HCT116 (cell line): Measurements from ENCODE around the gene DCHS2. TPM values are rescaled to one million over a fixed set of nuclear protein-coding genes. Genes with fewer than 3 reads are reported as not detected.

ENCODE experiments used
- ATAC-seq: fragments of 200-7000 bp; cut with Tn5 transposase; 2 replicates; pipeline ENCODE4 v1.9.1; 2020; ENCODE audit warnings: mild to moderate bottlenecking, moderate library complexity
- BruUV-seq: library from RNA; stranded (reverse); fragments of 400-500 nt; replicated peaks from 2 replicates; lab custom pipeline; 2021; lab: Mats Ljungman, UMichigan
- CTCF ChIA-PET: fragments of 300-600 bp; sonication (Branson Sonifier 250); formaldehyde crosslinking; loops from one replicate; lab custom pipeline; 2021; ENCODE audit warnings: antibody characterized with exemption; lab: Charles Lee
- POLR2A ChIA-PET: fragments of 300-600, 350-600 bp; sonication (Branson Sonifier 250); formaldehyde crosslinking; loops from one replicate; lab custom pipeline; 2021; ENCODE audit warnings: antibody characterized with exemption; lab: Charles Lee
- RAD21 ChIA-PET, 2 experiments: fragments of 300-600 bp; sonication (Branson Sonifier 250); formaldehyde crosslinking; loops; one replicate each; lab custom pipeline; 2023; ENCODE audit warnings: low total read pairs in 2 of 2; ENCODE audit not compliant: uncharacterized antibody in 2 of 2, unreplicated experiment in 2 of 2, low non-redundant PET in 1 of 2; lab: Charles Lee
- DNase-seq: peaks from one replicate; pipeline ENCODE4 v3.0.0-alpha.2; 2010; ENCODE audit warnings: low read depth, low spot score
- H2AFZ ChIP-seq: fragments of 200-600 bp; shearing (Covaris generic), sonication (generic); 2 replicates; pipeline ENCODE4 v1.6.1; 2017; ENCODE audit warnings: low read depth, mixed run types, mixed read lengths, antibody characterized with exemption, low read length; ENCODE audit not compliant: poor library complexity, severe bottlenecking
- H3K27ac ChIP-seq: 2 replicates; pipeline ENCODE4 v1.5.1; 2012; ENCODE audit warnings: low read depth, low read length
- H3K27me3 ChIP-seq: fragments of 200-600 bp; sonication (generic); 2 replicates; pipeline ENCODE4 v1.6.1; 2016; ENCODE audit warnings: mixed run types, low read length, mixed read lengths; ENCODE audit not compliant: insufficient read depth
- H3K36me3 ChIP-seq, 2 experiments: fragments of 200-500 bp in 1 of 2; fragments of 200-600 bp in 1 of 2; sonication (Bioruptor generic) in 1 of 2; sonication (generic) in 1 of 2; 2 replicates each; pipeline versions ENCODE4 v1.5.1 to v1.6.1; 2014 to 2016; ENCODE audit warnings: low read length in 2 of 2, inconsistent platforms in 1 of 2, mixed read lengths in 1 of 2, mixed run types in 1 of 2; ENCODE audit not compliant: insufficient read depth in 2 of 2, control insufficient read depth in 1 of 2
- H3K4me1 ChIP-seq, 2 experiments: fragments of 200-600 bp in 1 of 2; sonication (generic) in 1 of 2; 2 replicates each; pipeline versions ENCODE4 v1.5.1 to v1.6.1; 2012 to 2017; ENCODE audit warnings: low read length in 2 of 2, inconsistent platforms in 1 of 2, mild to moderate bottlenecking in 1 of 2, mixed read lengths in 1 of 2, mixed run types in 1 of 2, moderate library complexity in 1 of 2; ENCODE audit not compliant: insufficient read depth in 2 of 2, control insufficient read depth in 1 of 2
- H3K4me2 ChIP-seq: fragments of 200-600 bp; sonication (generic); 2 replicates; pipeline ENCODE4 v1.6.1; 2017; ENCODE audit warnings: mixed run types, low read length, mixed read lengths
- H3K4me3 ChIP-seq, 2 experiments: fragments of 200-600 bp in 1 of 2; sonication (generic) in 1 of 2; replicated peaks in 1 of 2; 2 replicates each; pipeline ENCODE4 v1.5.1; 2011 to 2016; ENCODE audit warnings: low read length in 2 of 2, control low read depth in 1 of 2, low read depth in 1 of 2, mild to moderate bottlenecking in 1 of 2, mixed read lengths in 1 of 2, mixed run types in 1 of 2
- H3K79me2 ChIP-seq: fragments of 200-600 bp; sonication (generic); 2 replicates; pipeline ENCODE4 v1.6.1; 2017; ENCODE audit warnings: mild to moderate bottlenecking, mixed run types, low read length, moderate library complexity, mixed read lengths; ENCODE audit not compliant: insufficient read depth
- H3K9ac ChIP-seq: fragments of 200-600 bp; sonication (generic); 2 replicates; pipeline ENCODE4 v1.6.1; 2016; ENCODE audit warnings: low read length, mixed read lengths
- H3K9me2 ChIP-seq: fragments of 200-600 bp; sonication (generic), shearing (Covaris generic); 2 replicates; pipeline ENCODE4 v1.6.1; 2017; ENCODE audit warnings: mixed run types, mild to moderate bottlenecking, moderate library complexity; ENCODE audit not compliant: insufficient read depth
- H3K9me3 ChIP-seq, 2 experiments: fragments of 200-500 bp in 1 of 2; fragments of 200-600 bp in 1 of 2; sonication (Bioruptor generic) in 1 of 2; sonication (generic) in 1 of 2; 2 replicates each; pipeline ENCODE4 v1.6.1; 2014 to 2017; ENCODE audit warnings: low read length in 2 of 2, mixed read lengths in 2 of 2, inconsistent platforms in 1 of 2, low read depth in 1 of 2, mild to moderate bottlenecking in 1 of 2, mixed run types in 1 of 2, moderate library complexity in 1 of 2; ENCODE audit not compliant: control insufficient read depth in 1 of 2, insufficient read depth in 1 of 2
- H4K20me1 ChIP-seq: fragments of 200-600 bp; sonication (generic), shearing (Covaris generic); 2 replicates; pipeline ENCODE4 v1.6.1; 2017; ENCODE audit warnings: mixed run types, mild to moderate bottlenecking, moderate library complexity; ENCODE audit not compliant: insufficient read depth
- CBX3 ChIP-seq: IDR thresholded peaks from 2 replicates; pipeline ENCODE4 v1.6.1; 2012; ENCODE audit warnings: low read depth
- CEBPB ChIP-seq: IDR thresholded peaks from 2 replicates; pipeline ENCODE4 v1.6.1; 2012; ENCODE audit warnings: low read depth
- EGR1 ChIP-seq: IDR thresholded peaks from 2 replicates; pipeline ENCODE4 v1.6.1; 2012; ENCODE audit warnings: low read depth
- ELF1 ChIP-seq: IDR thresholded peaks from 2 replicates; pipeline ENCODE4 v1.6.1; 2012; ENCODE audit warnings: low read depth, borderline replicate concordance
- EZH2phosphoT487 ChIP-seq: fragments of 200-600 bp; IDR thresholded peaks from 2 replicates; pipeline ENCODE4 v1.6.1; 2018; ENCODE audit warnings: antibody characterized with exemption, borderline replicate concordance
- FOSL1 ChIP-seq: IDR thresholded peaks from 2 replicates; pipeline ENCODE4 v1.6.1; 2012; ENCODE audit warnings: low read depth
- JUND ChIP-seq: IDR thresholded peaks from 2 replicates; pipeline ENCODE4 v1.6.1; 2012
- SIN3A ChIP-seq: IDR thresholded peaks from 2 replicates; pipeline ENCODE4 v1.6.1; 2012; ENCODE audit warnings: low read depth
- SRF ChIP-seq: IDR thresholded peaks from 2 replicates; pipeline ENCODE4 v1.6.1; 2012; ENCODE audit warnings: low read depth
- TCF7L2 ChIP-seq: IDR thresholded peaks from 2 replicates; pipeline ENCODE4 v1.7.0; 2011; ENCODE audit warnings: borderline replicate concordance, inconsistent platforms; ENCODE audit not compliant: insufficient read depth, insufficient read length; ENCODE audit errors: extremely low read depth
- ZFX ChIP-seq: fragments of 450-650 bp; IDR thresholded peaks from 2 replicates; pipeline ENCODE4 v1.6.1; 2017
- ZNF274 ChIP-seq: fragments of 200-500 bp; sonication (Bioruptor generic); IDR thresholded peaks from 2 replicates; pipeline ENCODE4 v1.6.1; 2014; ENCODE audit warnings: mild to moderate bottlenecking, low read depth, low read length, inconsistent platforms
- intact Hi-C: fragments of 100-400 bp; cut with micrococcal nuclease; formaldehyde crosslinking; loops from 2 replicates; pipeline ENCODE4 v1.10.0; 2022
- total RNA-seq: library from RNA; stranded (reverse); gene quantifications from one replicate; pipeline ENCODE4 v1.2.1, GENCODE V29; 2021; ENCODE audit not compliant: unreplicated experiment
- TF ChIP-seq, protein P1 (sequence below): IDR thresholded peaks from 2 replicates; pipeline ENCODE4 v1.6.1; 2012

The DCHS2 gene
- total RNA-seq, 1 experiment from 2014 or later = 0.05 TPM

DNA sequence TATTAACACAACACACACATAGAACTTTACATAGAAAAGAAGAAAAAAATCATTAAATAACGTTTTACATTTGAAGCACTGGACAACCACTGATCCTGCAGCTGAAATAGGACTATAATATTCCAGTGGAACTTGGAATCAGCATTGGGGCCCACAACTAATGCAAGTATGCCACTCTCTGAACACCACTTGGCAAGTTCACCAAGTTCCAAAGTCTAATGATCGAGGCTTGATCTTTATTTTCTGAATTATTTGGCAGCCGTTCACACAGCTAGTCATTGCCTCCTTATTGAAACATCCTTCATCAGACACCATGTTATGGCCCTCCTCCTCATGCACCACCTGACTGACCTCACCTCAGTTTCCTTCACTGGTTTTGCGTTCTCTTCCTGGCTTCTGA, 107.6 kb downstream of the DCHS2 start:
- Histone ChIP-seq H3K36me3 (no peaks in the 10 kb centered on the region), H3K9ac (no peak overlapping the region), H3K9me3 (no peaks in the 10 kb centered on the region), H4K20me1 (no peaks in the 10 kb centered on the region), H3K4me1 (no peaks in the 10 kb centered on the region), H3K79me2 (no peaks in the 10 kb centered on the region), H3K9me2 (no peaks in the 10 kb centered on the region), H3K4me2 (no peak overlapping the region), H2AFZ (no peak overlapping the region), H3K4me3 (no peak overlapping the region), H3K27ac (no peak overlapping the region), H3K27me3 (no peaks in the 10 kb centered on the region)
- ATAC-seq (no peak), DNase-seq (no peak)
- BruUV-seq = no TSS peak
- CTCF ChIA-PET = interaction anchor here (0.6 kb wide), 1 partner anchor 597 kb away, joined by 3 read pairs; no protein-coding TSS in a partner anchor
- no peak for TF ChIP-seq JUND
- TF ChIP-seq, protein P1, sequence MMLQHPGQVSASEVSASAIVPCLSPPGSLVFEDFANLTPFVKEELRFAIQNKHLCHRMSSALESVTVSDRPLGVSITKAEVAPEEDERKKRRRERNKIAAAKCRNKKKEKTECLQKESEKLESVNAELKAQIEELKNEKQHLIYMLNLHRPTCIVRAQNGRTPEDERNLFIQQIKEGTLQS = no peak
- no peak for TF ChIP-seq ZFX
- TF ChIP-seq TCF7L2 = no peak
- no peak for TF ChIP-seq EGR1
- no peak for TF ChIP-seq CBX3
- no peak for TF ChIP-seq SRF
- no peak for TF ChIP-seq ZNF274
- no peak for TF ChIP-seq CEBPB
- no peak for TF ChIP-seq SIN3A
- TF ChIP-seq FOSL1 = no peak
- no peak for TF ChIP-seq ELF1
- no peak for TF ChIP-seq EZH2phosphoT487
- intact Hi-C loops = no loop called here
- POLR2A ChIA-PET = no interaction called here
- RAD21 ChIA-PET = no interaction called here

DNA sequence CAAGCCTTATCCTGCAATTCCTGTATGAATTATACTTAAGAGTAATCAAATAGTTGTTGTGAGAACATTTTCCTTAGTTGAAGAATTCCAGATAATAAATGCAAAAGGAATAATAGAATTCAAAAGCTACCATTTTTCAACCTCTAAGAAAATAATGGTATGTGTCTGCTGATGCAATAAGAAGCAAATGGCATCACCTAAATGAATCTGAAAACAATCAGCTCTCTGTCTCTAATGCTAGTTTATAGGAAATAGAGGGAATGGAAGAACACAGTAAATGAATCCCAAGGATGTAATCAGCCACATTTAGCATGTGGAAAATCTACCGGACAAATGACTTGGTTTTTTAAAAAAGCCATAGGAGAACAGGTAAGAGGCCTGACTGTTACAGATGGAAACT, 115.1 kb downstream of the DCHS2 start:
- ChIA-PET RAD21 (no interaction called here), CTCF (no interaction called here)
- no TSS peak for BruUV-seq

More for the DNA sequence above, 115.1 kb downstream of the DCHS2 start:
- H4K20me1 ChIP-seq = no peaks in the 10 kb centered on the region
- TF ChIP-seq CEBPB = peak; percentile 50
- no peak for TF ChIP-seq JUND
- TF ChIP-seq TCF7L2 = no peak
- intact Hi-C loops = no loop called here
- ATAC-seq (no peak), DNase-seq (no peak)
- H3K79me2 ChIP-seq = no peaks in the 10 kb centered on the region
- no peak overlapping the region for H3K9ac ChIP-seq
- POLR2A ChIA-PET = no interaction called here
- no peaks in the 10 kb centered on the region for H3K9me3 ChIP-seq
- H3K27me3 ChIP-seq = 0 out of 2 replicates have a peak, but pooled peaks cover 3% of the 10 kb centered on the region
- no peaks in the 10 kb centered on the region for H3K36me3 ChIP-seq
- no peak overlapping the region for H2AFZ ChIP-seq
- no peak overlapping the region for H3K4me2 ChIP-seq
- no peak overlapping the region for H3K4me3 ChIP-seq
- H3K9me2 ChIP-seq = no peaks in the 10 kb centered on the region
- H3K27ac ChIP-seq = no peak overlapping the region
- no peaks in the 10 kb centered on the region for H3K4me1 ChIP-seq
